H7 (cell line): Measurements from ENCODE around the gene PRR20B. TPM values are rescaled to one million over a fixed set of nuclear protein-coding genes. Genes with fewer than 3 reads are reported as not detected.

Experiments used
- total RNA-seq: library from RNA; depleted of rRNA; stranded (reverse); fragments of >200 nt; shearing (Covaris generic); gene quantifications from 2 replicates; pipeline ENCODE4 v1.2.3, GENCODE V29; 2014; rRNA removed

The PRR20B gene
- total RNA-seq, 1 experiment from 2014 or later: not detected

Other genes starting within 250 kb of the PRR20B start
- gene PRR20A, start 6.6 kb upstream of the PRR20B start, total RNA-seq: not detected in 2 replicates
- not detected in 2 replicates for gene PRR20C, start 6.6 kb downstream of the PRR20B start, total RNA-seq
- gene PRR20D, start 13.1 kb downstream of the PRR20B start, total RNA-seq: not detected in 2 replicates
- not detected in 2 replicates for gene PRR20E, start 19.7 kb downstream of the PRR20B start, total RNA-seq